ENCODE data around the gene GP9.

The GP9 gene

DNA sequence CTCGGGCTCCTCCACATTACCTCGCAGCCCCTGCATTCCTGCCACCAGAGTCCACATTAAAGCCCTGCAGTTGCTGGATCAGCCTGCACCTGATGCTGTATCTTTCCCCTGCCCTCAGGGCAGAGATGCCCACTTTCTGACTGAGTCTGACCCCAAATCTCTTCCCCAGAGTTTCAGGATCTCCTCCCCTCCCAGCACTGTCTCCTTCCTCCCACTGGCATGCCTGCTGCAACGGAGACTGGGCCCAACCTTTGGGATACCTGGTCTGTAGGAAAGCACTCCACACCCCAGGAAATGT lies 20.6 kb upstream of the GP9 start:
- TF ChIP-seq CTCF (IDR thresholded peaks at IDR 0.05) (no peak), ZFX (IDR thresholded peaks at IDR 0.05; ENCODE audit: borderline replicate concordance) (no peak)

DNA sequence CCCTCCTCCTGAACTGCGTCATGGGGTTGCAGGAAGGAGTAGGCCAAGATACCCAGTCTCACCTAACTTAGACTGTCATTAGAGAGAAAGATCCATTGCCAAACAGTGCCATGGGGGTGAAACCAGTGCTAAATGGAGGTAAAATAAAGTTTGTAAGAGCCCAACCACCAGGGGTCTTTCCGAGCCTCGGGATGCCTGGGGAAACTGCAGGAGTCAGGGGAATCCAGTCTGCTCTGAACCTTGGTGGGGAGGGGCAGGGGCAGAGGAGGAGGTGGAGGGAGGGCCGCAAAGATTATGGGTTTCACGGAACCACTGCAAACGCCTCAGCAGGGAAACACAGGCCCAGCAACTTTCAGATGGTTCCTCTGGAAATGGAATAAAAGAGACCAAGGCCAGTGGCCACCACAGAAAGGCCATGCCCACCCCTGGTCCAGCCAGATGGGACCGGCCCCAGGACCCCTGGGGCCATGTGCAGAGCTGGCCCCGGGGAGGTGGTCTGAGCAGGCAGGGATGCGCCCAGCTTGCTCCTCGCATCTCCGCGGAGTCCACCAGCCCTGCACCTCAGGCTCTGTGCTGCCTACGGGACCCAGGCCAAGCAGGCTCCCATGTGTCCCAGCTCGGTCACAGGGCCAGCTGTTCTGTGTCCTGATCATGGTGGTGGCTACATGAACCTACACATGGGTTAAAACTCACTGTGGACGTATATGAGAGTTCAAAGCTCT lies 19.8 kb upstream of the GP9 start:
- TF ChIP-seq ZFX (IDR thresholded peaks at IDR 0.05; ENCODE audit: borderline replicate concordance) (no peak), CTCF (IDR thresholded peaks at IDR 0.05) (no peak)

More for the DNA sequence above, 20.6 kb upstream of the GP9 start:
- no peak overlapping the region for H3K27ac ChIP-seq

DNA sequence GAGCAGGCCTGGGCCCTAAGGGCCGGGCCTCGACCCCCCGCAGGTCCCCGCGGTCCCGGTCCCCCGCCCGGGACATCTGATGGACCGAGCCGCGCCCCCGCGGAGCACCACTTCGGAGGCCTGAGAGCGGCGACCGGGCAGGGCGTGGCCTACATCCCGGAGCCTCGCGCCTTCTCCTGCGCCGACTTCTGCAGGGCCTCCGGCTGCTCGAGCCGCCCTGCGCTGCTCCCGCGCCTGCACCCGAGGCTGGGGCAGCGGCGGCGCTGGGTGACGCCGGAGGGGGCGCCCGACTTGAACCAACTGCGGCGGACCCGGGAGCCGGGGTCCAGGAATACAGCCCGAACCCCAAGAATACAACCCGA lies 14.9 kb upstream of the GP9 start:
- no peak overlapping the region for H3K27ac ChIP-seq
- TF ChIP-seq CTCF (IDR thresholded peaks at IDR 0.05) (no peak), ZFX (IDR thresholded peaks at IDR 0.05; ENCODE audit: borderline replicate concordance) (no peak)

More for the DNA sequence above, 19.8 kb upstream of the GP9 start:
- no peak overlapping the region for H3K27ac ChIP-seq

GRCh38 chr3:129046037-129046731 lies 14.4 kb upstream of the GP9 start:
- no peak for TF ChIP-seq CTCF (IDR thresholded peaks at IDR 0.05)
- TF ChIP-seq ZFX (IDR thresholded peaks at IDR 0.05; ENCODE audit: borderline replicate concordance), result no peak
- H3K27ac ChIP-seq, result no peak overlapping the region

GRCh38 chr3:129046732-129047552 lies 13.6 kb upstream of the GP9 start:
- no peak overlapping the region for H3K27ac ChIP-seq
- TF ChIP-seq ZFX (IDR thresholded peaks at IDR 0.05; ENCODE audit: borderline replicate concordance) (no peak), CTCF (IDR thresholded peaks at IDR 0.05) (no peak)

GRCh38 chr3:129047553-129047839 lies 13.1 kb upstream of the GP9 start:
- H3K27ac ChIP-seq, result no peak overlapping the region

More at GRCh38 chr3:129047553-129047839, 13.1 kb upstream of the GP9 start:
- TF ChIP-seq ZFX (IDR thresholded peaks at IDR 0.05; ENCODE audit: borderline replicate concordance) (no peak), CTCF (IDR thresholded peaks at IDR 0.05) (no peak)

Measured in 22Rv1 (cell line).